ENCODE measurements around the gene ACO1. TPM values are rescaled to one million over a fixed set of nuclear protein-coding genes. Genes with fewer than 3 reads are reported as not detected.

The ACO1 gene
- total RNA-seq, 1 donor from 2014 or later, result 37.6 TPM

DNA sequence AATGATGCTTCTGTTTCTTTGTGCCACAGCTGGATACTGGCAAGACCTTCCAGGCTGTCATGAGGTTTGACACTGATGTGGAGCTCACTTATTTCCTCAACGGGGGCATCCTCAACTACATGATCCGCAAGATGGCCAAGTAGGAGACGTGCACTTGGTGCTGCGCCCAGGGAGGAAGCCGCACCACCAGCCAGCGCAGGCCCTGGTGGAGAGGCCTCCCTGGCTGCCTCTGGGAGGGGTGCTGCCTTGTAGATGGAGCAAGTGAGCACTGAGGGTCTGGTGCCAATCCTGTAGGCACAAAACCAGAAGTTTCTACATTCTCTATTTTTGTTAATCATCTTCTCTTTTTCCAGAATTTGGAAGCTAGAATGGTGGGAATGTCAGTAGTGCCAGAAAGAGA is 65.5 kb downstream of the ACO1 start:
- H3K9me3 ChIP-seq (ENCODE audit: low read depth), result no peaks in the 10 kb centered on the region
- H3K9me3 Mint-ChIP-seq, result no peaks in the 10 kb centered on the region
- DNase-seq (ENCODE audit: low spot score), result no peak
- no peak overlapping the region for H2AFZ ChIP-seq (replicated peaks)
- no peak overlapping the region for H3K27ac ChIP-seq
- no peak overlapping the region for H3K27ac Mint-ChIP-seq
- TF ChIP-seq, protein P1, sequence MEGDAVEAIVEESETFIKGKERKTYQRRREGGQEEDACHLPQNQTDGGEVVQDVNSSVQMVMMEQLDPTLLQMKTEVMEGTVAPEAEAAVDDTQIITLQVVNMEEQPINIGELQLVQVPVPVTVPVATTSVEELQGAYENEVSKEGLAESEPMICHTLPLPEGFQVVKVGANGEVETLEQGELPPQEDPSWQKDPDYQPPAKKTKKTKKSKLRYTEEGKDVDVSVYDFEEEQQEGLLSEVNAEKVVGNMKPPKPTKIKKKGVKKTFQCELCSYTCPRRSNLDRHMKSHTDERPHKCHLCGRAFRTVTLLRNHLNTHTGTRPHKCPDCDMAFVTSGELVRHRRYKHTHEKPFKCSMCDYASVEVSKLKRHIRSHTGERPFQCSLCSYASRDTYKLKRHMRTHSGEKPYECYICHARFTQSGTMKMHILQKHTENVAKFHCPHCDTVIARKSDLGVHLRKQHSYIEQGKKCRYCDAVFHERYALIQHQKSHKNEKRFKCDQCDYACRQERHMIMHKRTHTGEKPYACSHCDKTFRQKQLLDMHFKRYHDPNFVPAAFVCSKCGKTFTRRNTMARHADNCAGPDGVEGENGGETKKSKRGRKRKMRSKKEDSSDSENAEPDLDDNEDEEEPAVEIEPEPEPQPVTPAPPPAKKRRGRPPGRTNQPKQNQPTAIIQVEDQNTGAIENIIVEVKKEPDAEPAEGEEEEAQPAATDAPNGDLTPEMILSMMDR (IDR thresholded peaks at IDR 0.05), result no peak
- no peak for TF ChIP-seq EZH2phosphoT487 (IDR thresholded peaks at IDR 0.05)
- no peak for TF ChIP-seq EZH2 (IDR thresholded peaks at IDR 0.05)
- H3K4me1 Mint-ChIP-seq, result no peaks in the 10 kb centered on the region
- no peaks in the 10 kb centered on the region for H4K20me1 ChIP-seq (ENCODE audit: low read depth)
- no peaks in the 10 kb centered on the region for H3F3A ChIP-seq (ENCODE audit: low read depth)
- H3K4me2 ChIP-seq, result no peak overlapping the region
- no peaks in the 10 kb centered on the region for H3K27me3 ChIP-seq
- no peaks in the 10 kb centered on the region for H3K27me3 Mint-ChIP-seq (ENCODE audit: insufficient read depth, low read depth)
- no peaks in the 10 kb centered on the region for H3K36me3 ChIP-seq
- no peaks in the 10 kb centered on the region for H3K79me2 ChIP-seq (ENCODE audit: low read depth)
- peaks cover 22% of the 10 kb centered on the region for H3K36me3 Mint-ChIP-seq
- no peaks in the 10 kb centered on the region for H3K4me1 ChIP-seq
- no peak overlapping the region for H3K9ac ChIP-seq
- no peak overlapping the region for H3K4me3 ChIP-seq
- no peak overlapping the region for H3K4me3 Mint-ChIP-seq

DNA sequence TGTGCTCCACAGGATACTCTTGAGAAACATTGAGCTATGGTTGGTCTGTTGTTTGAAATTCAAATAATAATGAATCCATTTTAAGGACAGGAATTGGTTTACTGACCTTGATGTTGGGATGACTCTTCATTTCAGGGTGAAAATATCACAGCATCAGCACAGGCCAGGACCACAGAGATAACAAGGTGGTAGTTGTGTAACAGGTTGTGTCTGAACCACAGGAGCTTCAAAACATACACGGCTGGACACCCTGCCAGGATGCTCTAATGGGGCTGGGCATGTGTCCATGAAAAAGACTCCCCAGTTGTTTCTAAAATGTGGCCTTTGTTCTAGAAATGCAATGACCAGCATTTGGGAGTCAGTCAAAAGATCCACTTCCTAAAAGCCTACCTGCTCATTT is 69.8 kb downstream of the ACO1 start:
- Mint-ChIP-seq H3K27ac (no peak overlapping the region), H3K9me3 (no peaks in the 10 kb centered on the region), H3K27me3 (ENCODE audit: insufficient read depth, low read depth) (no peaks in the 10 kb centered on the region), H3K36me3 (peaks cover 10% of the 10 kb centered on the region), H3K4me3 (no peak overlapping the region), H3K4me1 (no peaks in the 10 kb centered on the region)
- no peak overlapping the region for H2AFZ ChIP-seq (replicated peaks)
- DNase-seq (ENCODE audit: low spot score), result no peak
- no peaks in the 10 kb centered on the region for H3K27me3 ChIP-seq
- no peak overlapping the region for H3K4me3 ChIP-seq
- no peak overlapping the region for H3K4me2 ChIP-seq
- TF ChIP-seq EZH2phosphoT487 (IDR thresholded peaks at IDR 0.05) (no peak), EZH2 (IDR thresholded peaks at IDR 0.05) (no peak)
- TF ChIP-seq, protein P1 (IDR thresholded peaks at IDR 0.05), result no peak
- H3K79me2 ChIP-seq (ENCODE audit: low read depth), result no peaks in the 10 kb centered on the region
- H3F3A ChIP-seq (ENCODE audit: low read depth), result no peaks in the 10 kb centered on the region
- no peak overlapping the region for H3K27ac ChIP-seq
- no peaks in the 10 kb centered on the region for H3K4me1 ChIP-seq
- H4K20me1 ChIP-seq (ENCODE audit: low read depth), result no peaks in the 10 kb centered on the region
- no peaks in the 10 kb centered on the region for H3K36me3 ChIP-seq
- no peak overlapping the region for H3K9ac ChIP-seq
- H3K9me3 ChIP-seq (ENCODE audit: low read depth), result no peaks in the 10 kb centered on the region

- H3K27me3 Mint-ChIP-seq (ENCODE audit: insufficient read depth, low read depth), result no peaks in the 10 kb centered on the region
- H2AFZ ChIP-seq (replicated peaks), result no peak overlapping the region
- no peaks in the 10 kb centered on the region for H3K9me3 Mint-ChIP-seq
- no peak overlapping the region for H3K4me3 ChIP-seq
- no peak overlapping the region for H3K27ac ChIP-seq
- H3K36me3 ChIP-seq, result no peaks in the 10 kb centered on the region
- H3K9me3 ChIP-seq (ENCODE audit: low read depth), result no peaks in the 10 kb centered on the region
- H3F3A ChIP-seq (ENCODE audit: low read depth), result no peaks in the 10 kb centered on the region
- no peak overlapping the region for H3K9ac ChIP-seq
- H3K4me1 Mint-ChIP-seq, result no peaks in the 10 kb centered on the region
- H3K79me2 ChIP-seq (ENCODE audit: low read depth), result no peaks in the 10 kb centered on the region
- H4K20me1 ChIP-seq (ENCODE audit: low read depth), result no peaks in the 10 kb centered on the region
- H3K36me3 Mint-ChIP-seq, result peaks cover 12% of the 10 kb centered on the region
- no peaks in the 10 kb centered on the region for H3K4me1 ChIP-seq
- no peak for DNase-seq (ENCODE audit: low spot score)
- H3K27me3 ChIP-seq, result no peaks in the 10 kb centered on the region
- no peak overlapping the region for H3K4me3 Mint-ChIP-seq
- no peak overlapping the region for H3K27ac Mint-ChIP-seq
- TF ChIP-seq EZH2 (IDR thresholded peaks at IDR 0.05), result no peak
- no peak for TF ChIP-seq EZH2phosphoT487 (IDR thresholded peaks at IDR 0.05)
- TF ChIP-seq, protein P1 (IDR thresholded peaks at IDR 0.05), result no peak
- H3K4me2 ChIP-seq, result no peak overlapping the region
Measured at GRCh38 chr9:32455738-32456137, 71.3 kb downstream of the ACO1 start.
